GM23338 (cell line): Measurements from ENCODE around the gene PDIA6. TPM values are rescaled to one million over a fixed set of nuclear protein-coding genes. Genes with fewer than 3 reads are reported as not detected.

ENCODE experiments used
- CREB1 ChIP-seq: fragments of 250-450 bp; sonication (Bioruptor Pico); IDR thresholded peaks from 2 replicates; pipeline ENCODE4 v1.5.0; 2020; ENCODE audit warnings: low read depth, mild to moderate bottlenecking, moderate library complexity
- CTCF ChIP-seq, 2 experiments: fragments of 200-600 bp in 1 of 2; sonication (generic) in 1 of 2; conservative IDR thresholded peaks; 2 replicates each; pipeline versions ENCODE4 v1.5.1 to v1.6.1; 2016 to 2017; ENCODE audit warnings: antibody characterized with exemption in 2 of 2, low read depth in 2 of 2, mild to moderate bottlenecking in 2 of 2, moderate library complexity in 1 of 2
- REST ChIP-seq: IDR thresholded peaks from one replicate; pipeline ENCODE4 v1.6.1; 2018; ENCODE audit warnings: antibody characterized with exemption; ENCODE audit not compliant: unreplicated experiment
- polyA plus RNA-seq: library from polyadenylated mRNA; unstranded; fragments of >200 nt; fragmentation: Nextera tagmentation; extraction: Ambion mirVana; gene quantifications from 2 replicates; pipeline ENCODE4 v1.2.1, GENCODE V29; 2016
- small RNA-seq: library from RNA; depleted of rRNA; stranded (forward); fragments of <200 nt; gene quantifications from one replicate; pipeline ENCODE3, GENCODE V24; 2014; ENCODE audit warnings: low replicate concordance
- total RNA-seq: library from RNA; depleted of rRNA; stranded (reverse); fragments of >200 nt; shearing (Covaris generic); gene quantifications from 2 replicates; pipeline ENCODE4 v1.2.3, GENCODE V29; 2014; rRNA removed

Gene PDIA6
- total and polyA plus RNA-seq, 2 experiments from 2014 or later: 331 to 382 TPM

- TF ChIP-seq REST: no peak
- TF ChIP-seq CTCF (conservative IDR thresholded peaks at IDR 0.05; ENCODE audit: low read depth in 2 of 2): no peak
- TF ChIP-seq CREB1 (CRISPR knock-in tag): no peak
These were observed 79.0 kb downstream of the PDIA6 start (continued) for GRCh38 chr2:10733566-10733925.

Small RNAs within 50 kb of the gene (small RNA-seq; reads per million reads assigned to genes)
- gene RNU7-138P (not detected), gene RNU7-176P (not detected)

Other genes with a start within 250 kb of the PDIA6 start
- 41.2 and 48.8 TPM in 2 replicates for gene NOL10, start 122.8 kb downstream of the PDIA6 start, total RNA-seq
- gene NOL10, start 122.8 kb downstream of the PDIA6 start, polyA plus RNA-seq: 19.5 and 30.6 TPM in 2 replicates
- 0.14 and 0.35 TPM in 2 replicates for gene ATP6V1C2, start 91.2 kb downstream of the PDIA6 start, total RNA-seq
- gene ATP6V1C2, start 91.2 kb downstream of the PDIA6 start, polyA plus RNA-seq: 1.5 and 2.1 TPM in 2 replicates
- gene KCNF1, start 99.1 kb upstream of the PDIA6 start, total RNA-seq: 0.70 and 1.5 TPM in 2 replicates
- gene KCNF1, start 99.1 kb upstream of the PDIA6 start, polyA plus RNA-seq: 0.11 and 0.19 TPM in 2 replicates